NCI-H69 (cell line): ENCODE data around the gene SCAMP1.
"Not testable (repeated sequence)": the region's sequence is repeated elsewhere in the genome, so short reads cannot be mapped to it uniquely, and the experiment has no call there.

Experiments used
- DNase-seq: peaks from one replicate; lab custom pipeline; 2025; lab: John Stamatoyannopoulos, UW

The SCAMP1 gene

GRCh38 chr5:78359831-78360673 lies at the start of gene SCAMP1:
TSS of gene SCAMP1 (plus strand) at chr5:78360617. CDS start at chr5:78360672, 55 bp downstream.
- peak; percentile 97 for DNase-seq

DNA sequence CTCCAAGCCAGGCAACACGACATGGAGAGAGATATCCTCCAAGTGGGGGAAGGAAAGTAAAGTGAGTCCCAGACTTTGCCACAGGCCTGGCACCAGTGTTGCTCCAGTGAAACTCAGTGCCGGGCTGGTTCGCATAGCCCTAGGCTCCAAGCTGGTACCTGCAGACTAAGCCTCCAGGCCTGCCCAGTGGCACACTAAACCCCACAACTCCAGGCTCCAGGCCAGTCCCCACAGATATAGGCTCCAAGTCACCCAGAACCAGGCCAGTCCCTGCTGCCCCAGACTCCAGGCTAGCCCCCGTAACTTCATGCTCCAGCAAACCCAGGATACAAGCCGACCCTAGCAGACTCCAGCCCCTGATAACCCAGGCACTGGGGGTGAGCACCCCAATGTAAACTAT lies 42.9 kb upstream of the SCAMP1 start:
- DNase-seq, result no peak

- no peak for DNase-seq
These were observed 42.1 kb upstream of the SCAMP1 start for GRCh38 chr5:78318337-78318736.

GRCh38 chr5:78320401-78320800 lies 40.0 kb upstream of the SCAMP1 start:
- peak; percentile 89 for DNase-seq

DNA sequence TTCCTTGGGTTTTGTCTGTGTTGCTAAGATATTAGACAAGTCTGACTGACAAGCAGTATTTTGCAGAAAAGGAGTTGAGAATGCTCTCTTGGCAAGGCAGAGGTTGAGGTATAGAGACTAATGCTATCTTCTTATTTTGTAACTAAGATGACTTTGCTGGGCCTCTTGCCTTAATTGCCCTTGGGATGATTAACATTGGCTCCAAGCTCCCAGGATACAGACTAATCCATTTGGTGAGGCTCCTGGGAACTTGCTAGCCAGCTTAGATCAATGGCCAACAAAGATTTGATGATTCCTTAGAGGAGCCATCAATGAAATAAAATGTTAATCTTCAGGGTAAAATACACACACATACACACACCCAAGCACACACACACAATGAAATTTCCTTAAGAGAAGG lies 37.2 kb upstream of the SCAMP1 start:
- no peak for DNase-seq

DNA sequence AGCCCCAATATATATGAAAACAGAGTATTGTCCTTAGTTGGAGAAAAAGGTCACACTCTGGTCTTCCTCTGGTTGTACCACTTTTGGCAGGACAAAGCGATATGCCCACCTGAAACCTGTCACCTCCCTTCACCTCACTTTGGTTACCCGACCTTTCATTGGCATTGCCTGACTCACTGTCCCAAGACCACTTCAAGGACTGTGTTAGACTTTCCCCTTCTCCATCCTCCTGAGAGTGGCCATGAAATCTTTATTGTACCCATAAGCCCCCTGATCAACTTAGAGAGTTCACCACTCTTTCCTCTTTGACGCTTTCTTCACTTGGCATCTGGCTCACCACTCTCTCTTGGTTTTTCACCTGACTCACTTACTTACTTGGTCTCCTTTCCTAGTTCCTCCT lies 33.5 kb upstream of the SCAMP1 start:
- no peak for DNase-seq

DNA sequence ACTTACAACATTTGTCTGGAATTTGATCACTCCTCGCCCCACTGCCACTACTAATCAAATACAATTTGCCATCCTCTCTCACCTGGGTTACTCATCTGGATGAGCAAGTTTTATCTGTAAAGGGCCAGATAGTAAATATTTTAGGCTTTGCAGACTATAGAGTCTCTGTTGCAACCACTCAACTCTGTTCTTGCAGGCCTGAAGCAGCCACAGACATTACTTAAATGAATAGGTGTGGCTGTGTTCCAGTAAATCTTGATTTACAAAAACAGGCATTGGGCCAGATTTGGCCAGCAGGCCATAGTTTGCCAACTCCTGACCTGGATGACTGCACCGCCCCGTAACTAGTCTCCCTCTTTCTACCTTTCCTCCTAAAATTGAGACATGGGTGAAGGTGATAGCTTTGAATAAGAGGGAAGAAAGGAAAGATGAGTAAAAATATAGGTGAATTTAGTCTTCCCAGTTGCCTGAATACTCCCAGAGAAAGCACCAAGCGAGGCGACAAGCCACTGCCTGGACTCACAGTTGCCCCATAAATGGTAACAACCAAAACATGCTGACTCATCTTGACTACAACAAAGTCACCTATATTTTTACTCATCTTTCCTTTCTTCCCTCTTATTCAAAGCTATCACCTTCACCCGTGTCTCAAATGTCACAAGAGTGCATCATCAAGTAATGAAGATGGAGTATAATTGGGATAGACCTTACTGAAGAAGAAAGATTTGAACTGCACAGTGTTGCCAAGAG lies 32.5 kb upstream of the SCAMP1 start:
- DNase-seq, result peak; percentile 12

DNA sequence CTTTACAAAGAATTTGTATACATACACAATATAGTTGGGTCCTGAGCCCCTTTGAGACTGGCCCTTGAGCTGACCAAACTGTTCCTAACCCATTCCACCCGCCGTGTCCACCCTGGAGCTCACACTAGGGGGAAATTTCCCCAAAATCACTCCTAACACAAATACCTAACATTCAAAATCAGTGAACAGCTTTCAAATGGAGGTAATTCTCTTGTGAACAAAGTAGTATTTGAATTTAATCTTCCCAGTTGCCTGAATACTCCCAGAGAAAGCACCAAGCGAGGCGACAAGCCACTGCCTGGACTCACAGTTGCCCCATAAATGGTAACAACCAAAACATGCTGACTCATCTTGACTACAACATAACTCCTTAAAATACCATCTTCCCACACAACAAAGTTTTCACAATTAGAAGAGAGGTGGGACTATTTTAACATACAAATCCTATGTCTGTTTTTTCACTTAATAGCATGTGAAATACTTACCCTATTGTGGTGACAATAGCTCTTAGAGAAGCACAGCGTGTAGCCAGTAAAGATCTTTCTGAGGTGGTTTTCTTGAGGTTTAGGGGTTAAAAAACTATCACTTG lies 31.7 kb upstream of the SCAMP1 start:
- DNase-seq, result no peak

- no peak for DNase-seq
These were observed 28.8 kb upstream of the SCAMP1 start for GRCh38 chr5:78331523-78332080.

GRCh38 chr5:78334811-78335210 lies 25.6 kb upstream of the SCAMP1 start:
- DNase-seq, result peak; percentile 93

DNA sequence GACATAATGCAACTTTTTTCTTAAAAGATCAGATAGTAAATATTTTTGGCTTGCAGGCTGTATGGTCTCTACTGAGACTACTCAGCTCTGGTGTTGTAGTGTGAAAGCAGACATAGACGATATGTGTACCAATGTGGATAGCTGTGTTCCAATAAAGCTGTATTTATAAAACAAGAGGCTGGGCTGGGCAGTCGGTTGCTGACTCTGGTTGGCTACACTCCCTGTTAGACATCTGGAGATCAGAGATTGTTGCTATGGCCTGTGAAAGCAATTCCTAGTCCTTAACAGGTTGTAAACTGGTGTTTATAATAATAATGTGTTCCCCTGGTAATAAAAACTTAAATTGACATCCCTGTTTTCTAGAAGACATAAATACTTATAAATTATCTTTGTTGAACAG lies 24.4 kb upstream of the SCAMP1 start:
- no peak for DNase-seq

GRCh38 chr5:78336698-78337097 lies 23.7 kb upstream of the SCAMP1 start:
- no peak for DNase-seq

DNA sequence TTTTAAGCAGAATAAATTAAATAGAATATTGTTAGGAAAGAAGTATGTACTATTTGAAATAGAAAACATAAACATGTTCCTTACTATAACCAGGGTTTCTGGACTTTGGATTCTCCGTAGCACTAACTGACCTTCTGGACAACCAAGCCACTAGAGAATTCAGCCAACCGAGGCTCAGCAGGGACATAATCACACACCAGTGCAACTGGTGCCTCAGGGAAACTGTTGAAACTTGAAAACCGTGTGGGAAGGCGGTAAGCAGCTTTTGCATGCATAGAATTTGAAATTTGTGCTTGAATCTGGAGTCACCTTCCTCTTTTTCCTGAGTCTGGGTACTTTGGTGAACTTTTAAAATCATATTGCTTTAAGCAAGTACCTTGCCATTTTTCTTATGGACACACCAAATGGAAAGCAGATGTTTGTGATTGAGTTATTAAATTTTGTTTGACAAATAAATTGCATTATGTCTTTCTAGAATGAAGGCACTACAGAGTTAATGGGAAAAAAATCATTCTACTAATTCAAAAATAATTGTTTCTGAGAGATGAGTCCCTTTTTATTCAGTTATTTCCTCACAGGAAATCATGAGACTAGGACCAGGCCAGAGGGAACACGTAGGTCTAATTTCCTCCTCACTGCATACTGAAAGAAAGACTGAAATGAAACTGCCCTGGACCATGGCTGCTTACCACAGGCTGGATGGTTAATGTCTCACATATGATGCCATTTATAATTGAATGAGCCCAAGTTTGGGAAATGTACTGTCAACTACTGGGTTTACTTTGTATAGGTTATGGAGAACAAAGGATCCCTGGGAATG lies 20.6 kb upstream of the SCAMP1 start:
- DNase-seq, result no peak

GRCh38 chr5:78341440-78341839 lies 19.0 kb upstream of the SCAMP1 start:
- peak; percentile 89 for DNase-seq

DNA sequence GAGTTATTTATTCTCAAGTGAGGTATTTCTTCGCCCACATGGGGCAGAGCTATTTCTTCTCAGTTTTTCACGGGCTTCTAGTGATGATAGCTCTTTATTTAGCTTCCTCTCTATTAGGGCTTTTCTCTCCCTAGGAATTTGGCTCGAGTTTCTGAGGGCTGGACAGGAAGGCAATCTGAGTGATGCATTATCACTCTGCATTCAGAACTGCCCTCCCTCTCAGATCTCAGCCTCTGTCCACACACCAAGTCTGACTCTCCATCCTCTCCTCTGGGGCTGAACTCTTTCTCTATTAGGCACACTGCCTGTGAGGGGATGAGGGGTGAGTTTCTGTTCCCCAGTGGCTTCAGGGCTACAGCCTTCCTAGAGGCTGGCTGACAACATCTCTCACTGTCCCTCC lies 14.9 kb upstream of the SCAMP1 start:
- DNase-seq, result peak; percentile 55

GRCh38 chr5:78353520-78353919 lies 6.9 kb upstream of the SCAMP1 start:
- no peak for DNase-seq

- DNase-seq, result no peak
These were observed 6.2 kb upstream of the SCAMP1 start for GRCh38 chr5:78354066-78354670.

DNA sequence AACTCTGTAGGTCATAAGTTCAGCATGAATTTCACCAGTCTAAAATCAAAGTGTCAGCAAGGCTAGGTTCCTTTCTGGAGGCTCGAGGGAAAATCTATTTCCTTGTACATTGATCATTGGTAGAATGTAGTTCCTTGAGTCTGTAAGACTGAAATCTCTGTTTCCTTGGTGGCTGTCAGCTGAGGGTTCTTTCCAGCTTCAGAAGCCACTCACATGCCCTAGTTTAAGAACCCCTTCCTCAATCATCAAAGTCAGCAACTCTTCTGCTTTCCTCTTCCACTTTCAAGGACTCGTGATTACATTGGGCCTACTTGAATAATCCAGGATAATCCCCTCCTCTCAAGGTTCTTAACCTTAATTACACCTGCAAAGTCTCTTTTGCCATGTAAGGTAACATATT lies 4.9 kb upstream of the SCAMP1 start:
- DNase-seq, result no peak

- DNase-seq, result not testable (repeated sequence)
These were observed 974 bp upstream of the SCAMP1 start for GRCh38 chr5:78359455-78359830.

- no peak for DNase-seq
These were observed 182 bp downstream of the SCAMP1 start for GRCh38 chr5:78360674-78360923.

GRCh38 chr5:78360924-78361630 lies 660 bp downstream of the SCAMP1 start:
- DNase-seq, result peak; percentile 93
